Endothelial cell of umbilical vein (primary cell): Measurements from ENCODE around the gene TDRD10. TPM values are rescaled to one million over a fixed set of nuclear protein-coding genes. Genes with fewer than 3 reads are reported as not detected.

Experiments used
- BruUV-seq: library from RNA; stranded (reverse); fragments of 400-500 nt; replicated peaks from 2 replicates; lab custom pipeline; 2021; lab: Mats Ljungman, UMichigan
- CTCF ChIA-PET: fragments of 300-600, 350-600 bp; sonication (Branson Sonifier 250); formaldehyde crosslinking; loops from one replicate; lab custom pipeline; 2021; ENCODE audit warnings: antibody characterized with exemption, inconsistent platforms; lab: Charles Lee
- POLR2A ChIA-PET: fragments of 300-600, 350-600 bp; sonication (Branson Sonifier 250); formaldehyde crosslinking; loops from one replicate; lab custom pipeline; 2021; ENCODE audit warnings: antibody characterized with exemption, inconsistent platforms; lab: Charles Lee
- DNase-seq: peaks from one replicate; pipeline ENCODE4 v3.0.0-alpha.2; 2011; ENCODE audit warnings: low read depth, low spot score
- FAIRE-seq: peaks from 2 replicates; lab custom pipeline; 2011; peaks lifted over from hg19 to GRCh38; lab: Jason Lieb, UNC
- H2AFZ ChIP-seq: 2 replicates; pipeline ENCODE4 v1.6.0; 2012; ENCODE audit warnings: low read depth, low read length, control low read depth, inconsistent platforms
- H3K27ac ChIP-seq: 2 replicates; pipeline ENCODE4 v1.5.1; 2011; ENCODE audit warnings: low read depth, mild to moderate bottlenecking, control low read depth, low read length, moderate library complexity; ENCODE audit not compliant: insufficient read depth
- H3K27me3 ChIP-seq, 2 experiments: 2 replicates each; pipeline versions ENCODE4 v1.6.0 to v1.6.1; 2011; ENCODE audit warnings: low read length in 2 of 2, mixed read lengths in 1 of 2; ENCODE audit not compliant: control insufficient read depth in 2 of 2, insufficient read depth in 2 of 2
- H3K36me3 ChIP-seq, 2 experiments: 2 replicates in 1 of 2; 3 replicates in 1 of 2; pipeline ENCODE4 v1.5.1; 2011; ENCODE audit warnings: low read length in 2 of 2, mild to moderate bottlenecking in 1 of 2, moderate library complexity in 1 of 2; ENCODE audit not compliant: control insufficient read depth in 2 of 2, insufficient read depth in 2 of 2; ENCODE audit errors: extremely low read depth in 1 of 2
- H3K4me1 ChIP-seq: 3 replicates; pipeline ENCODE4 v1.5.1; 2011; ENCODE audit warnings: mild to moderate bottlenecking, low read length; ENCODE audit not compliant: control insufficient read depth, insufficient read depth; ENCODE audit errors: extremely low read depth
- H3K4me2 ChIP-seq: 2 replicates; pipeline ENCODE4 v1.6.1; 2011; ENCODE audit warnings: low read length, control low read depth, mixed read lengths; ENCODE audit not compliant: insufficient read depth
- H3K4me3 ChIP-seq, 3 experiments: fragments of 200-600 bp in 1 of 3; sonication (generic), shearing (Covaris generic) in 1 of 3; replicated peaks in 1 of 3; 2 replicates each; pipeline ENCODE4 v1.5.1; 2011 to 2016; ENCODE audit warnings: control low read depth in 3 of 3, low read length in 3 of 3, mild to moderate bottlenecking in 2 of 3, inconsistent platforms in 1 of 3, low read depth in 1 of 3, moderate library complexity in 1 of 3; ENCODE audit not compliant: insufficient read depth in 1 of 3
- H3K79me2 ChIP-seq: 2 replicates; pipeline ENCODE4 v1.6.0; 2012; ENCODE audit warnings: low read length, inconsistent platforms; ENCODE audit not compliant: control insufficient read depth, insufficient read depth
- H3K9ac ChIP-seq: replicated peaks from 2 replicates; pipeline ENCODE3; 2011; ENCODE audit warnings: low read length, control low read depth; ENCODE audit not compliant: insufficient read depth; ENCODE audit errors: extremely low read depth
- H3K9me1 ChIP-seq: replicated peaks from 3 replicates; pipeline ENCODE4 v1.6.0; 2011; ENCODE audit warnings: mild to moderate bottlenecking, low read length; ENCODE audit not compliant: control insufficient read depth, insufficient read depth; ENCODE audit errors: extremely low read depth
- H3K9me3 ChIP-seq: replicated peaks from 2 replicates; pipeline ENCODE4 v1.5.1; 2012; ENCODE audit warnings: low read length, inconsistent platforms; ENCODE audit not compliant: control insufficient read depth, insufficient read depth
- H4K20me1 ChIP-seq: replicated peaks from 2 replicates; pipeline ENCODE3; 2011; ENCODE audit warnings: mild to moderate bottlenecking, low read length; ENCODE audit not compliant: control insufficient read depth, insufficient read depth; ENCODE audit errors: extremely low read depth
- CTCF ChIP-seq, 2 donors: IDR thresholded peaks; 1 replicate in 1 of 2; 2 replicates in 1 of 2; pipeline ENCODE4 v1.5.1; 2011; ENCODE audit warnings: low read length in 2 of 2, mild to moderate bottlenecking in 2 of 2, moderate library complexity in 2 of 2, control low read depth in 1 of 2, inconsistent platforms in 1 of 2, low read depth in 1 of 2; ENCODE audit not compliant: insufficient read depth in 1 of 2; ENCODE audit errors: extremely low read depth in 1 of 2
- EZH2 ChIP-seq: IDR thresholded peaks from 2 replicates; pipeline ENCODE4 v1.6.1; 2012; ENCODE audit warnings: borderline replicate concordance, low read depth, mild to moderate bottlenecking, moderate library complexity, low read length, inconsistent platforms; ENCODE audit not compliant: severe bottlenecking
- FOS ChIP-seq: IDR thresholded peaks from 2 replicates; pipeline ENCODE4 v1.6.1; 2011; ENCODE audit warnings: mild to moderate bottlenecking, low read length, moderate library complexity, borderline replicate concordance; ENCODE audit not compliant: insufficient read depth
- GATA2 ChIP-seq: IDR thresholded peaks from 2 replicates; pipeline ENCODE4 v1.7.0; 2011; ENCODE audit warnings: low read depth, mild to moderate bottlenecking, moderate library complexity, mixed read lengths, low read length; ENCODE audit not compliant: insufficient read length, insufficient read depth
- JUN ChIP-seq: IDR thresholded peaks from 2 replicates; pipeline ENCODE4 v1.6.1; 2011; ENCODE audit warnings: borderline replicate concordance, low read depth; ENCODE audit not compliant: insufficient read length, insufficient read depth
- MYC ChIP-seq: IDR thresholded peaks from one replicate; pipeline ENCODE4 v1.6.1; 2011; ENCODE audit warnings: mild to moderate bottlenecking, low read depth, low read length
- POLR2A ChIP-seq: IDR thresholded peaks from 2 replicates; pipeline ENCODE4 v1.6.1; 2012; ENCODE audit warnings: low read depth, mild to moderate bottlenecking, control low read depth, low read length
- POLR2AphosphoS5 ChIP-seq: IDR thresholded peaks from 2 replicates; pipeline ENCODE4 v1.6.1; 2012; ENCODE audit warnings: low read depth, mild to moderate bottlenecking, control low read depth, low read length, moderate library complexity; ENCODE audit not compliant: insufficient read depth
- dilution Hi-C: fragments of 300-500 bp; cut with MboI; formaldehyde crosslinking; loops from one replicate; pipeline ENCODE4 v1.15.0; 2019; ENCODE audit warnings: low sequenced_read_pairs; ENCODE audit not compliant: extremely low pct_ligation_motif_present
- intact Hi-C: fragments of 100-400 bp; cut with micrococcal nuclease; formaldehyde crosslinking; loops from one replicate; pipeline ENCODE4 v1.10.0; 2022
- polyA plus RNA-seq, 4 experiments: library from polyadenylated mRNA; depleted of rRNA in 3 of 4; stranded (reverse) in 3 of 4; unstranded in 1 of 4; fragments of >200 nt; gene quantifications; 2 replicates each; pipeline versions ENCODE4 v1.2.1 to v1.2.3, GENCODE V29; 2011 to 2012; ENCODE audit warnings: missing spikeins in 1 of 4
- total RNA-seq: library from RNA; stranded (reverse); gene quantifications from 2 replicates; pipeline ENCODE4 v1.2.3, GENCODE V29; 2021
- TF ChIP-seq, protein P1 (sequence below): IDR thresholded peaks from 2 replicates; pipeline ENCODE4 v1.6.1; 2011; ENCODE audit not compliant: insufficient read depth, insufficient read length

Gene TDRD10
- total and polyA plus RNA-seq, 2 donors (not counting 3 experiments of a cell fraction or from before 2014, with no cell fraction given), result 6.1 to 9.1 TPM

DNA sequence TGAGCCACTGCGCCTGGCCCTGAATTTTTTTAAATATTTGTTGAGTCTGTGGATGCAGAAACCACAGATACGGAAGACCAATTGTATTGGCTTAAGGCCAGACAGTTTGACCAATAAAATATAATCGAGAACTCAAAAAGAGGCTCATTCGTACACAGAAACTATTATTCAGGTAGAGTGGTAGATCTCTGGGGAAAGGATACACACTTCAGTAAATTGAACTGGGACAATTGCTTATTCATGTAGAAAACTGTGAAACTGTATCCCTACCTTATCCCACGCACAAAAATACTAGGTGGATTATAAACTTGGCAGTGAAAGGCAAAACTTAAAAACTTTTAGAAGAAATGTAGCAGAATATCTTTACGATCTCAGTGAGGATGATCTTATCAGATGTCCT lies 25.2 kb downstream of the TDRD10 start:
- no peak overlapping the region for H3K9ac ChIP-seq
- no peaks in the 10 kb centered on the region for H3K27me3 ChIP-seq
- no TSS peak for BruUV-seq
- no peaks in the 10 kb centered on the region for H3K36me3 ChIP-seq
- H3K4me3 ChIP-seq, result no peak overlapping the region
- ChIA-PET POLR2A (no interaction called here), CTCF (no interaction called here)
- no peaks in the 10 kb centered on the region for H3K9me1 ChIP-seq
- H3K4me2 ChIP-seq, result no peak overlapping the region
- no peaks in the 10 kb centered on the region for H3K9me3 ChIP-seq
- no peak overlapping the region for H3K27ac ChIP-seq
- H3K79me2 ChIP-seq, result no peaks in the 10 kb centered on the region
- H4K20me1 ChIP-seq, result no peaks in the 10 kb centered on the region
- intact Hi-C loops, result no loop called here
- TF ChIP-seq EZH2 (no peak), GATA2 (no peak), CTCF (IDR thresholded peaks at IDR 0.05; ENCODE audit: extremely low read depth in 1 of 2, insufficient read depth in 1 of 2, low read depth in 1 of 2, low read length in 2 of 2) (no peak), FOS (no peak), MYC (no peak), POLR2AphosphoS5 (no peak), JUN (no peak), POLR2A (no peak)
- TF ChIP-seq, protein P1, sequence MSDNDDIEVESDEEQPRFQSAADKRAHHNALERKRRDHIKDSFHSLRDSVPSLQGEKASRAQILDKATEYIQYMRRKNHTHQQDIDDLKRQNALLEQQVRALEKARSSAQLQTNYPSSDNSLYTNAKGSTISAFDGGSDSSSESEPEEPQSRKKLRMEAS, result no peak
- DNase-seq, result no peak
- dilution Hi-C loops, result no loop called here
- FAIRE-seq, result no peak
- H3K4me1 ChIP-seq, result peaks cover under 1% of the 10 kb centered on the region
- no peak overlapping the region for H2AFZ ChIP-seq
